Measurements from ENCODE around the gene TMEM184B.

The TMEM184B gene

DNA sequence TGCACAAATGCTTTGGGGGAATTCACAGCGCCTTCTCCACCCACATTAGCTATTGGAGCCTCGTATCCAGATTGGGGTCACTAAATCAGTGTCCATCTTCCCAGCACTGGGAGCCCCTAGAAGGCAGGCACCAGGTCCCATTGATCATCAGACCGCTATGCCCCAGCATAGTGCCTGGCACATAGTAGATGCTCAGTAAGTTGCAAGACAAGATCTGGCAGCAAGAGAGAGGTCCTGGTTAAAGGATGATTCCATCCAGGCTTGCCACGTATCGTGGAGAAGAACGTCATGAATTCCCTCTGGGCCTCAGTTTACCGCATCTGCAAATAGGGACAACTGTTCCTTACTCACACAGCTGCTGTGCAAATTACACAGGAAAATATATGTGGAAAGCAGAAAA lies 1.7 kb downstream of the TMEM184B start:
- Histone ChIP-seq H3K4me3 (ENCODE audit: low read depth in 1 of 2, low read length in 1 of 2) (peak overlapping the region in 1 of 2 experiments; percentile 91), H3K27me3 (no peaks in the 10 kb centered on the region), H3K27ac (no peak overlapping the region), H3K36me3 (no peaks in the 10 kb centered on the region), H3K4me1 (ENCODE audit: control insufficient read depth in 1 of 2, insufficient read depth in 1 of 2, low read depth in 1 of 2, low read length in 1 of 2) (peaks cover 37 to 45% of the 10 kb centered on the region in 2 experiments), H3K9me3 (no peaks in the 10 kb centered on the region)
- no peak for TF ChIP-seq CTCF (IDR thresholded peaks at IDR 0.05)

GRCh38 chr22:38270091-38270992 lies 2.5 kb downstream of the TMEM184B start:
- H3K36me3 ChIP-seq: no peaks in the 10 kb centered on the region
- no peaks in the 10 kb centered on the region for H3K9me3 ChIP-seq

GRCh38 chr22:38269466-38269865 lies 3.3 kb downstream of the TMEM184B start:
- Histone ChIP-seq H3K36me3 (no peaks in the 10 kb centered on the region), H3K4me1 (ENCODE audit: control insufficient read depth in 1 of 2, insufficient read depth in 1 of 2, low read depth in 1 of 2, low read length in 1 of 2) (peaks cover 41 to 49% of the 10 kb centered on the region in 2 experiments), H3K27me3 (no peaks in the 10 kb centered on the region), H3K9me3 (no peaks in the 10 kb centered on the region), H3K27ac (no peak overlapping the region), H3K4me3 (ENCODE audit: low read depth in 1 of 2, low read length in 1 of 2) (no peak overlapping the region)
- TF ChIP-seq CTCF (IDR thresholded peaks at IDR 0.05): no peak

More at GRCh38 chr22:38270091-38270992, 2.5 kb downstream of the TMEM184B start:
- H3K27ac ChIP-seq: peak overlapping the region; percentile 7
- H3K4me3 ChIP-seq (ENCODE audit: low read depth in 1 of 2, low read length in 1 of 2): no peak overlapping the region
- H3K27me3 ChIP-seq: no peaks in the 10 kb centered on the region
- peaks cover 41 to 49% of the 10 kb centered on the region in 2 experiments for H3K4me1 ChIP-seq (ENCODE audit: control insufficient read depth in 1 of 2, insufficient read depth in 1 of 2, low read depth in 1 of 2, low read length in 1 of 2)
- no peak for TF ChIP-seq CTCF (IDR thresholded peaks at IDR 0.05)

GRCh38 chr22:38267086-38267485 lies 5.7 kb downstream of the TMEM184B start:
- no peaks in the 10 kb centered on the region for H3K27me3 ChIP-seq
- H3K4me3 ChIP-seq (ENCODE audit: low read depth in 1 of 2, low read length in 1 of 2): no peak overlapping the region
- H3K9me3 ChIP-seq: no peaks in the 10 kb centered on the region
- no peaks in the 10 kb centered on the region for H3K36me3 ChIP-seq
- peak overlapping the region; percentile 68 for H3K27ac ChIP-seq
- H3K4me1 ChIP-seq (ENCODE audit: control insufficient read depth in 1 of 2, insufficient read depth in 1 of 2, low read depth in 1 of 2, low read length in 1 of 2): peaks cover 32 to 48% of the 10 kb centered on the region in 2 experiments
- no peak for TF ChIP-seq CTCF (IDR thresholded peaks at IDR 0.05)

DNA sequence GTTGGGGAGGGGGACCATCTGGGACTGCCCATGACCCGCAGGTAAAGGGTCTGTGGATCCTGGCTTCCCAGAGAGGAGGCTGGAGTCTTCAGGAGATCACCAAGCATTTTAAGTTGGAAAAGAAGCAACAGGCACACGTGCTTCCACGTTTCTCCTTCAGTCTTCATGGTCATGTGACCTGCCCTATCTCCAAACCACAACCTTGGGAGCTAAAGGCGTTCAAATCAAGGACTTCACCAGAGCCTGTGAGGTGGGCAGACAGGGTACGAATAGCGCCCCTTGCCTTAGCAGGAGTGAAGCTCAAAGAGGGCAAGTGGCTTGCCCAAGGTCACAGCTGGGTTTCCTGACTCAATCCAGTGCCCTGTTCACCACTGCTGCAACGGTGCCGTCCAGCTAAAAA lies 6.7 kb downstream of the TMEM184B start:
- TF ChIP-seq CTCF (IDR thresholded peaks at IDR 0.05): no peak
- no peaks in the 10 kb centered on the region for H3K27me3 ChIP-seq
- H3K9me3 ChIP-seq: no peaks in the 10 kb centered on the region
- peak overlapping the region; percentile 68 for H3K27ac ChIP-seq
- no peaks in the 10 kb centered on the region for H3K36me3 ChIP-seq
- H3K4me3 ChIP-seq (ENCODE audit: low read depth in 1 of 2, low read length in 1 of 2): no peak overlapping the region
- H3K4me1 ChIP-seq (ENCODE audit: control insufficient read depth in 1 of 2, insufficient read depth in 1 of 2, low read depth in 1 of 2, low read length in 1 of 2): peaks cover 28 to 47% of the 10 kb centered on the region in 2 experiments

All from neutrophil (primary cell).